NCI-H748 treated with DMSO at 0.1 percent for 48 hours (cell line): ENCODE results near the gene MYL11.
A peak's percentile ranks its signal among the peaks of the same experiment; 100 is the strongest.

Experiments
- DNase-seq: peaks from one replicate; lab custom pipeline; 2025; lab: John Stamatoyannopoulos, UW

Gene MYL11

GRCh38 chr16:30371248-30371816, 3.3 kb upstream of the MYL11 start:
- no peak for DNase-seq

DNA sequence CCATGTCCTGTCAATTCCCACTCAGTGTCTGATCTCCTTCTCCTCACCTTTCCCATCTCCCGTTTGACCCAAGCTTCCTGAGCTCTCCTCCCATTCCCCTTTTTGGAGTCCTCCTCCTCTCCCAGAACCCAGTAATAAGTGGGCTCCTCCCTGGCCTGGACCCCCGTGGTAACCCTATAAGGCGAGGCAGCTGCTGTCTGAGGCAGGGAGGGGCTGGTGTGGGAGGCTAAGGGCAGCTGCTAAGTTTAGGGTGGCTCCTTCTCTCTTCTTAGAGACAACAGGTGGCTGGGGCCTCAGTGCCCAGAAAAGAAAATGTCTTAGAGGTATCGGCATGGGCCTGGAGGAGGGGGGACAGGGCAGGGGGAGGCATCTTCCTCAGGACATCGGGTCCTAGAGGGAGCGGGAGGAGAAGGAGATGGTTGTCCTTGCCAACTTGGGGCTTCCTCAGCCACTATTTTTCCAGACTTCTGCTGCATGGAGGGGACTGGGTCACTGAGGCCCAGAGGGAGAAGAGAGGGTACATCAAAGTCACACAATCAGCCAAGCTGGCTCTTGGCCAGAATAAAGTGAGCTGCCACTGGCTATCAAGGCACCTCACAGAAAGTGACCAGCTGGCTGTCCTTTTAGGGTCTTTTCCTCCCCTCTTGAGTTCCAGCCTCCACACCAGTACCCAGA, 2.4 kb upstream of the MYL11 start:
- no peak for DNase-seq

GRCh38 chr16:30372725-30373124, 1.9 kb upstream of the MYL11 start:
- DNase-seq, result no peak

DNA sequence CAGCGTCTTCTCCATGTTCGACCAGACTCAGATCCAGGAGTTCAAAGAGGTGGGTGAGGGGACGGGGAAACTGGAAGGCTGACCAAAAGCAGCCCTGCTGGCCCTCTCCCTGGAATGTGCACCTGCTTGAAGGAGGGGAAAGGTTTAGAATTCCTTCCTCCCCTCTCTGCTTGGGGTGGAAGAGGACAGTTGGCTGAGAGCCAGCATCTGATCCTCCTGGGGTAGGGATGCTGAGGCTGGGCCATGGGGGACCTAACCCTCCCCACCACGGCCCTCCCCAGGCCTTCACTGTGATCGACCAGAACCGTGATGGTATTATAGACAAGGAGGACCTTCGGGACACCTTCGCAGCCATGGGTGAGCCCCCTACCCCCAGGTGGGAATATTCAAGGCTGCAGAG, 1.3 kb downstream of the MYL11 start:
- DNase-seq, result no peak

- no peak for DNase-seq
Measured at GRCh38 chr16:30376461-30376902, 1.9 kb downstream of the MYL11 start.

DNA sequence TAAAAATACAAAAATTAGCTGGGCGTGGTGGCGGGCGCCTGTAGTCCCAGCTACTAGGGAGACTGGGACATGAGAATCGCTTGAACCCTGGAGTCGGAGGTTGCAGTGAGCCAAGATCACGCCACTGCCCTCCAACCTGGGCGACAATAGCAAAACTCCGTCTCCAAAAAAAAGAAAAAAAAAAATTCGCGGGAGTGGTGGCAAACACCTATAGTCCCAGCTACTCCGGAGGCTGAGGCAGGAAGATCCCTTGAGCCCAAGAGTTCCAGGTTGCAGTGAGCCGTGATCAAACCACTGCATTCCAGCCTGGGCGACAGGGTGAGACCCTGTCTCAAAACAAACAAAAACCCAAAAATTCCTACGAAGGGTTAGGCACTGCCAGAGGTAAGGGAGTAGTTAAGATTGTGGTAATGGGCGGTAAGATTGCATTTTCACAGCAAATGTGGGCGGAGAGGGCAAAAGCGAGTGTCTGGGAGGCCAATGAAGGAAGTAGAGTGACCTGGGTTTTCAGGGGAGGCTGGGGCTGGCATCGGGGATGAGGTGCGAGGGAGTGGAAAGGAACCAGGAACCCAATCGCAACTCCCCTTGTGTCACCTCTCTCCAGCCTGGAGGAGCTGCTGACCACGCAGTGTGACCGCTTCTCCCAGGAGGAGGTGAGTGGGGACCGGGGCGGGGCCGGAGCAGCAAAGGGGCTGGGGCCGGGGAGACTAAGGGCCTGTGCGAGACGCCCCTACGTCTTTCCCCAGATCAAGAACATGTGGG, 2.6 kb downstream of the MYL11 start:
- DNase-seq, result no peak

- DNase-seq, result peak; percentile 61
Measured at GRCh38 chr16:30377812-30378235, 3.2 kb downstream of the MYL11 start.

GRCh38 chr16:30378236-30379157, 3.9 kb downstream of the MYL11 start:
- peak; percentile 72 for DNase-seq

- no peak for DNase-seq
Measured at GRCh38 chr16:30379158-30379783, 4.7 kb downstream of the MYL11 start.

DNA sequence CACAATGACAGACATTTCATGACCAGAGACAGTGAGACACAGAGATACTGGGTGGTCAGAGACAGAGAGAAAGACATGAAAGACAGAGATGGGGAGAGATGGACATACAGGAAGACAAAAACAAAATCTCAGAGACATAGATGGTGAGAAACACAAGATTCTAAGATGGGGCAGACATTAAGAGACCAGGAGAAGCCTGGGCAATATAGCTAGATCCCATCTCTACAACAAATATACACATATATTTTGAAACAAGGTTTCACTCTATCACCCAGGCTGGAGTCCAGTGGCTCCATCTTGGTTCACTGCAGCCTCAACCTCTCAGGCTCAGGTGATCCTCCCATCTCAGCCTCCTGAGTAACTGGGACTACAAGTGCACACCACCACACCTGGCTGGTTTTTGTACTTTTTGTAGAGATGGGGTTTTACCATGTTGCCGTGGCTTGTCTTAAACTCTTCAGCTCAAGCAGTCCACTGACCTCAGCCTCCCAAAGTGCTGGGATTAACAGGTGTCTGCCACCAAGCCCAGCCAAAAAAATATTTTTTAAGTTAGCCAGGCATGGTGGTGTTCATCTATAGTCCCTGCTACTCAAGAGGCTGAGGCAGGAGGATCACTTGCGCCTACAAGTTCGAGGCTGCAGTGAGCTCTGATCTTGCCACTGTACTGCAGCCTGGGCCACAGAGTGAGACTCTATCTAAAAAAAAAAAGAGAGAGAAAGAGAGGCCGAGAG, 5.6 kb downstream of the MYL11 start:
- DNase-seq, result no peak

GRCh38 chr16:30380803-30381208, 6.2 kb downstream of the MYL11 start:
- no peak for DNase-seq

DNA sequence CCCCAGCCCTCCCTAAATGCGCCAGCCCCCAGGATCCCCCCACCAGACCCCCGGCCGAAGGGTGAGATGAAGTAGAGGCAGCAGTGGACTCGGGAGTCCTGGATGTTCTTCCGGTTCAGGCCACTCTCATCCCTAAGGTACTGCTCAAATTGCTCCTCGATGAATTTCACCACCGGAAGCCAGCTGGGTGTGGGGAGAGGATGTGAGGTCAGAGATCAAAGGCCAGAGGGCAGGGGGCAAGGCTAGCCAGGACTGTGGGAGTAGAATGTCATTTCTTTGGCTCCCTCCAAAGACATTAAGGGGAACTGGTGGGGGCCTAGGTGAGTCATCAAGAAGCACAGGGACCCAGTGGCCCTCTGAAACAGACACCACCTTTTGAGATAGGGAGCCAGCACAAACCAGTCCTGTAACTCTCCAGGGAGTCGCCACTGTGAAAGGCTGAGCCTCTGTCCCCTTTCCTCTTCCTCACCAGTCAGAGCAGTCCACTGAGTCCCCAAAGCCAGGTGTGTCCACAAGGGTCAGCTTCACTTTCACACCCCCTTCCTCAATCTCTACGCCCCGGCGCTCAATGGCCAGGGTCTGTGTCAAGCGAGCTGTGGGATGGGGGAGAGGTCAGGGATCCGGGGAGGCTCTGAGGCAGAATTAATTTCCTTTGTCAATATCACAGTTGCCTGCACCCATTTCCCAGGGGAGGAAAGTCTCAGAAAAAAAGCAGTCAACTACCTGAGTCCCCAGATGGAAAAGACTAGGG, 6.9 kb downstream of the MYL11 start:
- no peak for DNase-seq

- DNase-seq, result no peak
Measured at GRCh38 chr16:30382111-30382881, 7.7 kb downstream of the MYL11 start, which contains the start of gene SEPTIN1. TSS of gene SEPTIN1 (minus strand) at chr16:30382561. CDS start at chr16:30382542, 19 bp downstream.

GRCh38 chr16:30383521-30383920, 8.9 kb downstream of the MYL11 start:
- DNase-seq, result no peak

- DNase-seq, result no peak
Measured at GRCh38 chr16:30394592-30395154, 20.1 kb downstream of the MYL11 start.

GRCh38 chr16:30395155-30395991, 20.8 kb downstream of the MYL11 start, which contains the start of gene ZNF48:
TSS of gene ZNF48 (plus strand) at chr16:30395420. CDS start at chr16:30395795, 375 bp downstream.
- peak; percentile 69 for DNase-seq

DNA sequence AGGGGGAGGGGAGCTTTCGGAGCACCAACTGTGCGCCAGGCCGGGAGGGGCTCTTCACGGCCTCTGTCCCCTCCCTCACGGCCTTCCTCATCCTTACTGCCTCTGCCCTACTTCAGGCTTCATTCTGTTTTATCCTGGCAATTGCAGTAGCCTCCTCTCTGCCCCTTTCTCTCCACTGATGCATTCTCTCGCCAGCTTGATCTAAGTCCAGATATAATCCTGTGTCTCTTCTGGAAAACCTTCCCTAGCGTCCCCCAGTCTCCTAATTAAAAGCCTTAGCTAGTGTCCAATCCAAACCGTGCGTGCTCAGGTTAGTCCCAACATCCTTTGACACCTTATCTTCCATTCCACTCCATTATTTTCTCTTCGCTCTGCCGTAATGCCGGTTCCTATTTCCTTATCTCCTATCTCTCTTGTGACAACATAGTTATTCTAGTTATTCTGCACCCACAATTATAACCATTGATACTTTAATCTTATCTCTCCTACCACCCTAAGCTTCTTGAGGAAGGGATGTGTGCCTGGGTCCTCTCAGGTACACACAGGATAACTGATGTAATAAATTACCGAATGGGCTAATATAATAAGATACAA, 21.5 kb downstream of the MYL11 start:
- DNase-seq, result no peak
